Dedifferentiated amniotic fluid mesenchymal stem cell (primary cell): ENCODE results near the gene DCP1B.

Experiments used
- DNase-seq: peaks from one replicate; pipeline ENCODE4 v3.0.0-alpha.2; 2016; ENCODE audit errors: extremely low spot score

Gene DCP1B

GRCh38 chr12:1919763-1920162, 84.5 kb downstream of the DCP1B start:
- no peak for DNase-seq

DNA sequence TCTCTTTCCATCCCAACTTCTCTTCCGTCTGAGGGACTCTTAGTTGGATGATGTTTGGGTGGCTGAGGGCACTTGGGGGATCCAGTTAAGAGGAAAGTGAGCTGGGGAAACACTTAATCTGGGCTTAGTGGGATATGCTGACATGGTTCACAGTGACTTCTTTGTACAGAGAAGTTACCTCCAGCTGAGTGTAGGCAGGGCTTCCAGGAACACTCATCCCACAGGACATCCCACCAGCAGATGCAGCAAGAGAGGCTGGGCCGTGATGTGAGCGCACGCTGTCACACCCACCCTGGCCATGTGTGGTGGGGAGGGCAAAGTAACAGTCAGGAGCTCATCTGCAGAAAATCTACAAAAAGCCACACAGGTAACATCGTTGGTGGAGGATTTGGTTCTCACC, 85.0 kb downstream of the DCP1B start:
- no peak for DNase-seq

DNA sequence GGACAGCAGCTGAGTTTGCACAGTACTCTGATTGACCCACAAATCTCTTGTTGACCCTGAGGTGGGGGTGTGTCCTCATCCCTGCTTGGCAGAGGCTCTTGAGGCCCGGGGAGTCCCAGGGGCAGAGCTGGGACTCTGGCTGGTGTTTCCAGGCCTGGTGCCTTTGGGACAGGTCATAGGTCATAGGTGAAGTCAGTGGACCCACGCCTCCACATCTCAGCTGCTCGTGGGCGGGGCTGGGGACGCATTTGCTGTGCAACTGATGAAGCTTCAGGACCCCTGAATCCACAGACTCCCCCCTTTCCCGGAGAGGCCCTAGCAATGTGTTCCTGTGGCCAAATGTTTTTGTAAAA, 85.4 kb downstream of the DCP1B start:
- no peak for DNase-seq

DNA sequence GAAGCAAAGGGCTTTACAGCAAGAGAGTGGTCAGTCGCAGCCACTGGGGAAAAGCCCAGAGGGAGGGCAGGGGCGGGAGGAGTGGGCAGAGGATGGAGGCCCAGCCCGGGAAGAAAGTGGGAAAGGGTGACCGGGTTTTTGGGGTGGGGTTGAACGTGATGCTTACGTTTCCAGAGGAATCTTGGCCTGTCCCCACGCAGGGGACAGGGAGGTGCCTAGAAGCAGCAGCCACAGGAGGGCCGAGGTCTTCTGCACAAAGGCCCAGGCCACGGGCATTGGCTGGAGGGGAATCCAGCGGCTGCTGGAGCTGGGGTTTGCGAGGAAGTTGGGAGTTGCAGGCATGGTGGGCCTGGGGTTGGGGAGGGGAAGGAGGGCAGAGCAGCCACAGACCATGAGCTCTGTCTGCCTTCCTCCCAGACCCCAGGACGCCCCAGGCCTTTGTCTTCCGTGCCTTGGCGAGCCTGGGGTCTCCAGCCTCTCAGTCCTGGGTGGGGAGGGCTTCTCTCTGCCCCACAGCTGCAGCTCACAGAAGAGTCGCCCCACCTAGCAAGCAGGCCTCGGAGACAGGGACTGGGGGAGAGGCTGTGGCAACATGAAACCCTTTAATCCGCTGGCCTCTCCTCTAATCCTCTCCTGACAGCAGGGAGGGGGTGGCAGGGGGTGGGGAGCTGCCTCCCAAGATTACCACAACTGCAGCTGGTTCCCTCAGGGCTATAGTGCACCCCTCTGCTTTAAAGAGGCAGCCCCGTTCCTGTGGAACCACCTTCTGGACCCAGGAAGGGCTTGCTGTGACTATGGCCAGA, 86.0 kb downstream of the DCP1B start, which contains the start of gene CACNA2D4:
TSS of gene CACNA2D4 (minus strand) at position 572 of the 803 bp plus-strand sequence. CDS start at position 393, 179 bp downstream.
- DNase-seq: no peak

- DNase-seq: no peak
These were observed 86.8 kb downstream of the DCP1B start for GRCh38 chr12:1917172-1918070.

- DNase-seq: no peak
These were observed 87.7 kb downstream of the DCP1B start for GRCh38 chr12:1916371-1917171.

DNA sequence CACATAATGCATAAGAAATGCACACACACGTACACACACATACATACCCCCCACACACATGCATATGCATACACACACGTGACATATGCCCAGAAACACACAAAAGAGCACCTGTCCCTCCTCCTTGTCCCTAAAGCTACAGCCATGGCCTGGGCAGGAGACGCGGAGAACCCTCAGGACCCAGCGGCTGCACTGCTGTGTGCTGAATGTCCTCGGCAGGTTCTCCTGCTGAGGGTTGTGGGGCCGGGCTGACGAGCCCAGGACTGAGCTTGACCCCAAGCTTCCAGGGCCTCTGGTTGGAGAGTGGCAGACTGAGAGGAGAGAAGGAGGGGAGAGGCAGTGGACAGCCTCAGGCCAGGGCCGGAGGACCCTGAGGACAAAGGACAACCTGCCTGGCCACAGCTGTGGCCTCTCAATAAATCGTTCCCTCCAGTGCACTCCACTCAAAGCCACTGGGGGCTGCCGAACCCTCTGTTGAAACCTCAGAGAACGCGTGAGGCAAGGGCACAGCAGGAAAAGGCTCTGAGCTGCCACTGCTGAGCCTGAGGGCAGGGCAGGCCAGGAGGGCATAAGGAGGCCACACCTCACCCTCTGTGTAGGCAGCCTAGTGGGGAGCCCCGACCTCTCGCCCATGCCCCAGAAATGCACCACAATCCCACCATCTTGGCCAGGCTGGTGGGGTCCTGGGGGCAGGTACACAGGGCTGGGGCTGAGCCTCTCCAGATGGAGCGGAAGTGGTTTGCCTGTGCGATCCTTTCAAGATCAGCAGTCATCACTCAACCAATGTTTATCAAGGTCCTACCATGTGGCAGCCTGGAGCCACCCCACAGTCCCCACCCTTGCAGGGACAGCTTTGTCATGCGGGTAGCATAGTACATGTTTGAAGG, 88.9 kb downstream of the DCP1B start:
- DNase-seq: no peak

- no peak for DNase-seq
These were observed 89.9 kb downstream of the DCP1B start for GRCh38 chr12:1914114-1914911.

GRCh38 chr12:1913377-1914113, 90.7 kb downstream of the DCP1B start:
- DNase-seq: no peak

- no peak for DNase-seq
These were observed 91.5 kb downstream of the DCP1B start for GRCh38 chr12:1912580-1913376.

DNA sequence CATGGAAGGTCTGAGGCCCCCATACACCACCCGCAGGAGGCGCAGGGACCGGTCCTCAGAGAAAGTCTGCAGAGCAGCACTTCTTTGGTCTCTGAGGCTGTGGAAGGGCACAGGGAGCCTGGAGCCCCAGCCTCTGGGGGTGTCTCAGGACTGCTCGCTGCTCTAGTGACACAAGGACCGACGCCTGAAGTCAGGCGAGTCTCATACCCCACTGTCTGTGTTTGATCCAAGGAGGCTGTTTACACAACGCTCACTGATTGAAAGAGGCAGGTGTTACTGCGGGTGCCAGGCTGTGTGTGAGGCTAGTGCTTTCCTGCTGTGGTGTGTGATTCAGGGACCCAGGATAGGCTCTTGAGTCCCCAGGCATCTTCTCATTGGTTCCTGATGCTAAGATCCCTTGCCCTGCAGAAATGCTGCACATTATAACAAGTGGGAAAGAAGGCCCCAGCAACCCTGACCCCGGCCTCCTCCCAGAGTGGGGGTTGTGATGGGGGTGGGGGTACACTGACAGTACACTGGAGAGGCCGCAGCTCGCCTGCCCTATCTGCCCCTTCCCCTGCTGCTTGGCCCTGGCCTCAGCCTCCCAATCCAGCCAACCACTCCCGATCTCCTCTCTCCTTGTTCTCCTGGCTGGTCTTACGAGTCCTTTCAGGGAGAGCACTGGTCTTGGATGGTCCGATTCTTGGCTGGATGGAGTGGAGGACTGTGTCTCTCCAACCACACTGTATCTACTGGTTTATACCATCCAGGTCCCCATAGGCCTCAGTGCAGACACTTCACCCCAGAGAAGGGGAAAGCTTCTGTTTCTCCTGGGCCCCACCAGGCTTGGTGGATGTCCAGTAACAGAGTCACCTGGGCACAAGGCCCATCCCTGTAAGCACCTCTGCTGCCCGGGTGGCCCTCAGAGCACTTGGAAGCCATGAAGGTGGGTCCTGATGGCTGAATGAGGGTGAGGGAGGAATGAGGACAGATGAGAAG, 92.4 kb downstream of the DCP1B start:
- no peak for DNase-seq

- DNase-seq: no peak
These were observed 93.8 kb downstream of the DCP1B start for GRCh38 chr12:1910468-1910867.

GRCh38 chr12:1908758-1909157, 95.5 kb downstream of the DCP1B start:
- DNase-seq: no peak

DNA sequence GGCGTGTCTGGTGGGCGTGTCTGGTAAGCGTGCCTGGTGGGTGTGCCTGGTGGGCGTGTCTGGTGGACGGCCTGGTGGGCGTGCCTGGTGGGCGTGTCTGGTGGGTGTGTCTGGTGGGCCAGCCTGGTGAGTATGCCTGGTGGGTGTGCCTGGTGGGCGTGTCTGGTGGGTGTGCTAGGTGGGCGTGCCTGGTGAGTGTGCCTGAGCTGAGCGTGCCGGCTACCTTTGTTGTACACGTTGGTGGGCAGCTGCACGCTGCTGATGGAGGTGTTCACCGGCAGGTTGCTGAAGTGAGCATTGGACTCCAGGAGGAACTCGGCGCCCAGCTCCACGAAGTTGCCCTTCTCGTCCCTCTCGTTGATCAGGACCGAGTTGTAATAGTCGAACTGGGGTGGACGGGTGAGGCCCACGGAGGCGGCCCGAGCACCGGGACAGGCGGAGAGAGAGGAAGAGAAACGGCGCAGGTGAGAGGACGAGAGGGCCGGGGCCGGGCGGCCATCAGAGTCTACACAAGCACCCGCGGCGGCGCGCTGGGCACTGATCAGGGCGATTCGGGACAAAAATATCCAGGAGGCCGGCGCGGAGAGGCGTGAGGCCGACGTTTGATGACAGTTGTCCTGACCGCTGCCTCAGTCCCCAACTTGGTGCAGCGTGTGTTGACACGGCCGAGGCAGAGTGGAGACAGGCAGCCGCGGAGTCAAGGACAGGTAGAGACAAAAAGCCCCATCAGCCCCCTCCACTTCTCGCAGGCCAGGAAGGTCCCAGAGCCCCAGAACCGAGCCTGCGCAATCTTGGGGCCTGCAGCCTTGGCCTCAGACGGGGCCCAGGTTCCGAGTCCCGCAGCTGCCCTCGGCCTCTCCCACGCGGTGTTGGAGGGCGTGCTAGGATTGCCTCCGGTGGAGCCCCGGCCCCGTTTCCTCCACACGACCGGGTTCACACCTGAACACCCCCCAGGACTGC, 96.3 kb downstream of the DCP1B start:
- no peak for DNase-seq

DNA sequence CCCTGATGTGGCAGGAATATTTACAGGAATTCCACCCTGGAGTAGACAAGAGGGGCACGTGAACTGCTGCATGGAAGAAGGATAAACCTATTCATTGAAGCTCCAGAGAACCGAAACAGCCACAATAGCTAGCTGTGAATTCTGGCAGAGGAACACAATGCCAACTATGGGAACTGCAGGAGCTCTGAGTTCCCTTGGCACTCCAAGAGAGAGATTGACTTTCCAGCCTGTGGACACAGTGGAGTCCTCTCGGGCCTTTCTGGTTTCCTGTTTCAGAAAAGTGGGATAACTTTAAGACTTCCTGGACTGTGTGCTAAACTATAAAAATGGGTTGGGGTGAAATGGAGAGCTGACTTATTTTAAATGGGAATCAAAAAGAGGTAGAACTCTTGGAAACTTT, 97.7 kb downstream of the DCP1B start:
- no peak for DNase-seq

- no peak for DNase-seq
These were observed 99.4 kb downstream of the DCP1B start for GRCh38 chr12:1904875-1905274.
